MCF 10A (cell line): ENCODE results near the gene C1orf122. TPM values are rescaled to one million over a fixed set of nuclear protein-coding genes. Genes with fewer than 3 reads are reported as not detected.

Experiments used
- BruUV-seq: library from RNA; stranded (reverse); fragments of 400-500 nt; replicated peaks from 2 replicates; lab custom pipeline; 2021; lab: Mats Ljungman, UMichigan
- CTCF ChIA-PET: fragments of 300-600 bp; sonication (Branson Sonifier 250); formaldehyde crosslinking; extraction: SDS; loops from one replicate; lab custom pipeline; 2021; ENCODE audit warnings: antibody characterized with exemption, inconsistent platforms; lab: Yijun Ruan, JAX
- POLR2A ChIA-PET: fragments of 300-600, 350-650 bp; sonication (Branson Sonifier 250); formaldehyde crosslinking; extraction: SDS; loops from one replicate; lab custom pipeline; 2020; ENCODE audit warnings: antibody characterized with exemption, inconsistent platforms; lab: Yijun Ruan, JAX
- DNase-seq: peaks from one replicate; pipeline ENCODE4 v3.0.0-alpha.2; 2018; ENCODE audit not compliant: unreplicated experiment
- H3K27ac Mint-ChIP-seq: one replicate; pipeline ENCODE4 v1.8.0; 2022; ENCODE audit warnings: mild to moderate bottlenecking, low read depth, mixed read lengths; ENCODE audit not compliant: unreplicated experiment
- H3K27me3 Mint-ChIP-seq: one replicate; pipeline ENCODE4 v1.8.0; 2022; ENCODE audit warnings: mixed read lengths; ENCODE audit not compliant: insufficient read depth, unreplicated experiment
- H3K36me3 Mint-ChIP-seq: one replicate; pipeline ENCODE4 v1.8.0; 2022; ENCODE audit warnings: mild to moderate bottlenecking, moderate library complexity, mixed read lengths; ENCODE audit not compliant: insufficient read depth, unreplicated experiment
- H3K4me1 Mint-ChIP-seq: one replicate; pipeline ENCODE4 v1.8.0; 2022; ENCODE audit warnings: mixed read lengths; ENCODE audit not compliant: insufficient read depth, unreplicated experiment
- H3K4me3 Mint-ChIP-seq: one replicate; pipeline ENCODE4 v1.8.0; 2022; ENCODE audit warnings: mild to moderate bottlenecking, moderate library complexity, mixed read lengths; ENCODE audit not compliant: unreplicated experiment
- H3K9me3 Mint-ChIP-seq: one replicate; pipeline ENCODE4 v1.8.0; 2022; ENCODE audit warnings: mixed read lengths; ENCODE audit not compliant: unreplicated experiment
- intact Hi-C: fragments of 100-400 bp; cut with micrococcal nuclease; formaldehyde crosslinking; loops from 2 replicates; pipeline ENCODE4 v1.14.1; 2022
- total RNA-seq: library from RNA; stranded (reverse); gene quantifications from 2 replicates; pipeline ENCODE4 v1.2.3, GENCODE V29; 2022
- TF ChIP-seq, protein P1 (sequence below): fragments of 200-600 bp; IDR thresholded peaks from one replicate; pipeline ENCODE4 v1.8.0; 2022; ENCODE audit warnings: antibody characterized with exemption, mild to moderate bottlenecking; ENCODE audit not compliant: unreplicated experiment

Gene C1orf122
- total RNA-seq, 1 experiment from 2014 or later: 81.5 TPM

DNA sequence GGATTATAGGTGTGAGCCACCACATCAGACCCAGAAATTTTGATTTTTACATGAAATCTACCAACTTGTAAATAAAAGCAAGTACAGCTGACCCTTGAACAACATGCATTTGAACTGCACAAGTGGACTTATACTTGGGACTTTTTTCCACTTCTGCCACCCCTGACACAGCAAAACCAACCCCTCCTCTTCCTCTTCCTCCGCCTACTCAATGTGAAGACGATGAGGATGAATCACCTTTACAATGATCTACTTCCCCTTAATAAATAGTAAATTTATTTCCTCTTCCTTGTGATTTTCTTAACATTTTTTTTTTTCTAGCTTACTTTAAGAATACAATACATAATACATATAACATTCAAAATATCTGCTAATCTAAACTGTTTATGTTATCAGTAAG, 17.9 kb downstream of the C1orf122 start:
- intact Hi-C loops: no loop called here
- POLR2A ChIA-PET: interaction anchor here (0.6 kb wide), 1 partner anchor 1361 kb away, joined by 3 read pairs; the partner anchor contains the start of gene MRPS15
- Mint-ChIP-seq H3K27ac (peak overlapping the region; percentile 16), H3K36me3 (peaks cover 84% of the 10 kb centered on the region), H3K9me3 (no peaks in the 10 kb centered on the region), H3K27me3 (no peaks in the 10 kb centered on the region), H3K4me1 (peaks cover 17% of the 10 kb centered on the region), H3K4me3 (no peak overlapping the region)
- DNase-seq: no peak
- TF ChIP-seq, protein P1, sequence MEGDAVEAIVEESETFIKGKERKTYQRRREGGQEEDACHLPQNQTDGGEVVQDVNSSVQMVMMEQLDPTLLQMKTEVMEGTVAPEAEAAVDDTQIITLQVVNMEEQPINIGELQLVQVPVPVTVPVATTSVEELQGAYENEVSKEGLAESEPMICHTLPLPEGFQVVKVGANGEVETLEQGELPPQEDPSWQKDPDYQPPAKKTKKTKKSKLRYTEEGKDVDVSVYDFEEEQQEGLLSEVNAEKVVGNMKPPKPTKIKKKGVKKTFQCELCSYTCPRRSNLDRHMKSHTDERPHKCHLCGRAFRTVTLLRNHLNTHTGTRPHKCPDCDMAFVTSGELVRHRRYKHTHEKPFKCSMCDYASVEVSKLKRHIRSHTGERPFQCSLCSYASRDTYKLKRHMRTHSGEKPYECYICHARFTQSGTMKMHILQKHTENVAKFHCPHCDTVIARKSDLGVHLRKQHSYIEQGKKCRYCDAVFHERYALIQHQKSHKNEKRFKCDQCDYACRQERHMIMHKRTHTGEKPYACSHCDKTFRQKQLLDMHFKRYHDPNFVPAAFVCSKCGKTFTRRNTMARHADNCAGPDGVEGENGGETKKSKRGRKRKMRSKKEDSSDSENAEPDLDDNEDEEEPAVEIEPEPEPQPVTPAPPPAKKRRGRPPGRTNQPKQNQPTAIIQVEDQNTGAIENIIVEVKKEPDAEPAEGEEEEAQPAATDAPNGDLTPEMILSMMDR: no peak
- no TSS peak for BruUV-seq
- CTCF ChIA-PET: interaction anchor here (0.9 to 1.1 kb wide), 2 partner anchors 14 to 50 kb away, joined by 3 read pairs; no protein-coding TSS in a partner anchor

DNA sequence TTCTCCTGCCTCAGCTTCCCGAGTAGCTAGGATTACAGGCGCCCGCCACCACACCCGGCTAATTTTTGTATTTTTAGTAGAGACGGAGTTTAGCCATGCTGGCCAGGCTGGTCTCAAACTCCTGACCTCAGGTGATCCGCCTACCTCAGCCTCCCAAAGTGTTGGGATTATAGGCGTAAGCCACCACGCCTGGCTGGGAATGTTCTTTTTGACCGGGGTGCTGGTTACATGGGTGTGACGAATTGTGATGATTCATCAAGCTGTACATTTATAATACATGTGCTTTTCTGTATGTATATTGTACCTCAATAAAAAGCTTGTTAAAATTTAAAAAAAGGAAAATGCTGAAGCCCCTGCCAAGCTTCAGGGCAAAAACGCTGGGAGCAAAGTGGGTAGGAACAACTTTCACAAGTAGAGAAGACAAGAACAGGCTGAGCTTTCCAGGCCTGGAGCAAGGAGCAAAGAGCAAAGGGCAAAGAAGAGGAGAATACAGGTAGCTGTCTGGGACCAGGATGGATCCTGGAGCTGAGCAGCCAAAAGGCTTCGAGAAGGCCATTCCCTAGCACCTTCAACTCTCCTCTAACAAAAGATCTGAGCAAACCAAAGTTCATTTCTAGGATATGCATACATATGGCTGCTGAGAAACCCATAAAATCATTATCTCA, 21.0 kb downstream of the C1orf122 start:
- Mint-ChIP-seq H3K9me3 (no peaks in the 10 kb centered on the region), H3K4me3 (no peak overlapping the region), H3K36me3 (peaks cover 85% of the 10 kb centered on the region), H3K4me1 (peaks cover 17% of the 10 kb centered on the region), H3K27ac (peak overlapping the region; percentile 86), H3K27me3 (no peaks in the 10 kb centered on the region)
- POLR2A ChIA-PET: interaction anchor here (0.6 to 3.1 kb wide), 6 partner anchors 10 to 31 kb away, joined by 3 to 20 read pairs (median 4); partner anchors contain the start of genes C1orf122, MTF1 and YRDC
- TF ChIP-seq, protein P1: no peak
- CTCF ChIA-PET: interaction anchor here (0.6 to 1.5 kb wide), 8 partner anchors 11 to 313 kb away, joined by 3 to 5 read pairs (median 4); partner anchors contain the start of gene MTF1
- intact Hi-C loops: no loop called here
- peak; percentile 30 for DNase-seq
- no TSS peak for BruUV-seq

DNA sequence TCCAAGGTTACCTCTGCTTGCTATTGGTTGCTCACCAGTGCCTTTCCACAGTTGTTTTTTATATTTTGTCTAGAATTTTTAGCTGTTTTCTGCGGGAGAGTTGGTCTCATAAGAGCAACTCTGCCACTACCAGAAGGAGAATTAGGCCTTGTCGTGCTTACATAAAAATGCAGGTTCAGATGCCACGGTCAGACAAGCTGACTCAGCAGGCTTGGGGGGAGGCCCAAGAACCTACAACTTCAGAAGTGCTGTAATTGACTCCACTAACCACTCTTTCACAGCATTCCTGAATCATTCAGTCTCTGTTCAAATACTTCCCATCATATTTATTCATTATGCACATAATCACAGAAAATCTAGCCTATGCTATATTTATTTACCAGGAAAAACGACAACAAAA, 23.5 kb downstream of the C1orf122 start:
- Mint-ChIP-seq H3K27me3 (no peaks in the 10 kb centered on the region), H3K9me3 (no peaks in the 10 kb centered on the region), H3K27ac (no peak overlapping the region), H3K4me3 (no peak overlapping the region), H3K36me3 (peaks cover 92% of the 10 kb centered on the region), H3K4me1 (peaks cover 16% of the 10 kb centered on the region)
- POLR2A ChIA-PET: interaction anchor here (0.6 kb wide), 1 partner anchor 10 kb away, joined by 3 read pairs; no protein-coding TSS in a partner anchor
- DNase-seq: no peak
- TF ChIP-seq, protein P1: no peak
- BruUV-seq: no TSS peak
- intact Hi-C loops: no loop called here
- CTCF ChIA-PET: no interaction called here

DNA sequence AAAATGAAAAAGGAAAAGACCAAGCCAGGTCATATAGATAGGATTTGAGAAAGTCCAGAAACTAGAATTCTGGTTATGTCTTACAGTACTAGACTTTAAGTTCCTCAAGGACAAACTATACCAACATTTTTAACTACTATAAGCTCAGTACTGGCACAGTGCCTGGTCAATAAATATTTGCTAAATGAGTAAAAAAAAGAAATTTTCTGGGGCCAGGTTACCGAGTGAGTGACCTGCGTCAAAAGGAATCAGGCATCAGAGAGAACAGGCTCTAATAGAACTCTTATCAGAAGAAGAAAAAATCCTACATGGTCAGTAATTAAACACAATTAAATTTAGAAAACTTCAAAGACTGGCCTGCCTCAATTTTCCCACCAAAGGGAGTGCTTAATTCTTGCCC, 24.2 kb downstream of the C1orf122 start:
- ChIA-PET POLR2A (interaction anchor here (0.6 kb wide), 1 partner anchor 10 kb away, joined by 3 read pairs; no protein-coding TSS in a partner anchor), CTCF (no interaction called here)
- TF ChIP-seq, protein P1: no peak
- DNase-seq: no peak
- Mint-ChIP-seq H3K4me3 (no peak overlapping the region), H3K27ac (no peak overlapping the region), H3K4me1 (peaks cover 16% of the 10 kb centered on the region), H3K27me3 (no peaks in the 10 kb centered on the region), H3K36me3 (peaks cover 88% of the 10 kb centered on the region), H3K9me3 (no peaks in the 10 kb centered on the region)
- intact Hi-C loops: no loop called here
- no TSS peak for BruUV-seq
